Measurements from ENCODE around the gene APC2. TPM values are rescaled to one million over a fixed set of nuclear protein-coding genes. Genes with fewer than 3 reads are reported as not detected.

The APC2 gene
- total RNA-seq, 1 experiment from 2014 or later: 1.4 TPM

DNA sequence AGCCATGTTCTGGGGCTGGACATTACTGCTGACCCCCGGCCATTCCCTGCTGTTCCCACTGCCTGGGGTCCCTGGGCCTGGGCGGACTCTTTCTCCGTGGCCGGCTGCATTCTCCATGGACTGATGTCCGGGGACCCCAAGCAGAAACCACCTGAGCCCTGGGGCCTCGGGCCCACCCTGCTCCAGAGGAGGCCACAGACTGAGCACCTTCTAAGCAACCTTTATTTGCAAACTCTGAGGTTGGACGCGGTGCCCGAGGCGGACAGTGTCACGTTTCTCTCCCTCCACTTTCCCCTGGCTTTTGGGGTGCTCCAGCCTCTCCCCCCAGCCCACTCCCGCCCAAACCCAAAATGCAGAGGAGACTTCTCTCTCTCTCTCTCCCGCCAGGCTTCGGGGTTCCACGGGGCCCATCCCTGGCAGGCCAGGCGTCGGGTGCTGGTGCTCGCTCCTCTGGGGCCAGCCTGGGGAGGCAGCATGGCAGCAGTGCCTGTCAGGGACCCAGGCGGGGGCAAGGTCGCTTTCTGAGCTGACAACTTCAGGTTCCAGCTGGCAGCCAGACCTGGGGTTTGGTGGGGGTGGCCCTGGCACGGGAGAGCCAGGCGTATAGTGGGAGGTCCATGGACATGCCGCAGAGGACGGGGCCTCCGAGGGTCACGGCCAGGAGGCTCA is 31.4 kb downstream of the APC2 start:
- ChIA-PET CTCF (no interaction called here), POLR2A (ENCODE audit: unreplicated experiment) (no interaction called here)
- intact Hi-C loops (cut with micrococcal nuclease): no loop called here
- Histone ChIP-seq H3K27ac (ENCODE audit: low read length) (no peak overlapping the region), H3K4me3 (ENCODE audit: low read length) (no peak overlapping the region), H3K4me2 (ENCODE audit: low read length) (no peak overlapping the region), H3K4me1 (ENCODE audit: insufficient read depth, low read length) (no peaks in the 10 kb centered on the region), H2AFZ (ENCODE audit: low read length) (no peak overlapping the region), H3K79me2 (ENCODE audit: low read length) (peaks cover 22% of the 10 kb centered on the region), H3K36me3 (ENCODE audit: low read depth, low read length) (no peaks in the 10 kb centered on the region), H3K9me3 (ENCODE audit: low read length) (no peaks in the 10 kb centered on the region), H3K27me3 (ENCODE audit: low read length) (no peaks in the 10 kb centered on the region), H3K9ac (ENCODE audit: low read length) (no peak overlapping the region), H3K9me2 (replicated peaks; ENCODE audit: low read length) (no peaks in the 10 kb centered on the region), H3F3A (ENCODE audit: low read length, unreplicated experiment) (no peaks in the 10 kb centered on the region), H4K20me1 (ENCODE audit: low read length) (no peaks in the 10 kb centered on the region)
- no TSS peak for BruUV-seq (replicated peaks)
- DNase-seq (no peak), ATAC-seq (no peak)
- TF ChIP-seq, protein P1, sequence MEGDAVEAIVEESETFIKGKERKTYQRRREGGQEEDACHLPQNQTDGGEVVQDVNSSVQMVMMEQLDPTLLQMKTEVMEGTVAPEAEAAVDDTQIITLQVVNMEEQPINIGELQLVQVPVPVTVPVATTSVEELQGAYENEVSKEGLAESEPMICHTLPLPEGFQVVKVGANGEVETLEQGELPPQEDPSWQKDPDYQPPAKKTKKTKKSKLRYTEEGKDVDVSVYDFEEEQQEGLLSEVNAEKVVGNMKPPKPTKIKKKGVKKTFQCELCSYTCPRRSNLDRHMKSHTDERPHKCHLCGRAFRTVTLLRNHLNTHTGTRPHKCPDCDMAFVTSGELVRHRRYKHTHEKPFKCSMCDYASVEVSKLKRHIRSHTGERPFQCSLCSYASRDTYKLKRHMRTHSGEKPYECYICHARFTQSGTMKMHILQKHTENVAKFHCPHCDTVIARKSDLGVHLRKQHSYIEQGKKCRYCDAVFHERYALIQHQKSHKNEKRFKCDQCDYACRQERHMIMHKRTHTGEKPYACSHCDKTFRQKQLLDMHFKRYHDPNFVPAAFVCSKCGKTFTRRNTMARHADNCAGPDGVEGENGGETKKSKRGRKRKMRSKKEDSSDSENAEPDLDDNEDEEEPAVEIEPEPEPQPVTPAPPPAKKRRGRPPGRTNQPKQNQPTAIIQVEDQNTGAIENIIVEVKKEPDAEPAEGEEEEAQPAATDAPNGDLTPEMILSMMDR (conservative IDR thresholded peaks at IDR 0.05; ENCODE audit: low read depth, low read length): no peak
- TF ChIP-seq EZH2phosphoT487 (IDR thresholded peaks at IDR 0.05; ENCODE audit: borderline replicate concordance, low read length): no peak
- TF ChIP-seq EZH2 (IDR thresholded peaks at IDR 0.05; ENCODE audit: low read length, unreplicated experiment): no peak

DNA sequence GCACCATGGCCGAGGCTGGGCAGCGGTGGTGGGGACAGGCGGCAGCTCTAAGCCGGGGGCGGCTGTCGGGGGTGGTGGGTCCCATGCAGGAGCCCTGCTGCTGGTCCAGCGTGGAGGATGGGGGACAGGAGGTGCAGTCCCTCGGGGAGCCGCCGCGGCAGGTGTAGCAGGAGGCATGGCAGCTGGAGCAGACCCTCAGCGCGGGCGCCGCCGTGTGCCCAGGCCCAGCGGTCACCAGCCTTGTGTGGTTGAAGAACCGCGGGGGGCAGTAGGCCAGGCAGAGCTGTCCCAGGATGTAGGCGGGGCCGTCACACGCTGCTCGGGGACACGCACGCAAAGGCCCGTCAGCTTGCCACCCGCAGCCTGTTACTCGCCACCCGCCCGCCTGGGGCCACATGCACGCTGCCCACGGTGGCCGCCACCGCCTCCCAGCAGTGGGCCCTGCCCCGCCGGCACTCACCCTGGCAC is 32.0 kb downstream of the APC2 start:
- no TSS peak for BruUV-seq (replicated peaks)
- no peaks in the 10 kb centered on the region for H3K27me3 ChIP-seq (ENCODE audit: low read length)
- H3K4me3 ChIP-seq (ENCODE audit: low read length): no peak overlapping the region
- ATAC-seq (no peak), DNase-seq (no peak)
- H3K4me2 ChIP-seq (ENCODE audit: low read length): no peak overlapping the region
- no peak overlapping the region for H2AFZ ChIP-seq (ENCODE audit: low read length)
- H4K20me1 ChIP-seq (ENCODE audit: low read length): no peaks in the 10 kb centered on the region
- H3K9me3 ChIP-seq (ENCODE audit: low read length): no peaks in the 10 kb centered on the region
- ChIA-PET CTCF (no interaction called here), POLR2A (ENCODE audit: unreplicated experiment) (no interaction called here)
- H3K36me3 ChIP-seq (ENCODE audit: low read depth, low read length): no peaks in the 10 kb centered on the region
- H3F3A ChIP-seq (ENCODE audit: low read length, unreplicated experiment): no peaks in the 10 kb centered on the region
- intact Hi-C loops (cut with micrococcal nuclease): no loop called here
- no peak for TF ChIP-seq EZH2 (IDR thresholded peaks at IDR 0.05; ENCODE audit: low read length, unreplicated experiment)
- no peak for TF ChIP-seq EZH2phosphoT487 (IDR thresholded peaks at IDR 0.05; ENCODE audit: borderline replicate concordance, low read length)
- TF ChIP-seq, protein P1 (conservative IDR thresholded peaks at IDR 0.05; ENCODE audit: low read depth, low read length): no peak
- no peak overlapping the region for H3K9ac ChIP-seq (ENCODE audit: low read length)
- no peaks in the 10 kb centered on the region for H3K4me1 ChIP-seq (ENCODE audit: insufficient read depth, low read length)
- peaks cover 18% of the 10 kb centered on the region for H3K79me2 ChIP-seq (ENCODE audit: low read length)
- H3K27ac ChIP-seq (ENCODE audit: low read length): no peak overlapping the region
- no peaks in the 10 kb centered on the region for H3K9me2 ChIP-seq (replicated peaks; ENCODE audit: low read length)

DNA sequence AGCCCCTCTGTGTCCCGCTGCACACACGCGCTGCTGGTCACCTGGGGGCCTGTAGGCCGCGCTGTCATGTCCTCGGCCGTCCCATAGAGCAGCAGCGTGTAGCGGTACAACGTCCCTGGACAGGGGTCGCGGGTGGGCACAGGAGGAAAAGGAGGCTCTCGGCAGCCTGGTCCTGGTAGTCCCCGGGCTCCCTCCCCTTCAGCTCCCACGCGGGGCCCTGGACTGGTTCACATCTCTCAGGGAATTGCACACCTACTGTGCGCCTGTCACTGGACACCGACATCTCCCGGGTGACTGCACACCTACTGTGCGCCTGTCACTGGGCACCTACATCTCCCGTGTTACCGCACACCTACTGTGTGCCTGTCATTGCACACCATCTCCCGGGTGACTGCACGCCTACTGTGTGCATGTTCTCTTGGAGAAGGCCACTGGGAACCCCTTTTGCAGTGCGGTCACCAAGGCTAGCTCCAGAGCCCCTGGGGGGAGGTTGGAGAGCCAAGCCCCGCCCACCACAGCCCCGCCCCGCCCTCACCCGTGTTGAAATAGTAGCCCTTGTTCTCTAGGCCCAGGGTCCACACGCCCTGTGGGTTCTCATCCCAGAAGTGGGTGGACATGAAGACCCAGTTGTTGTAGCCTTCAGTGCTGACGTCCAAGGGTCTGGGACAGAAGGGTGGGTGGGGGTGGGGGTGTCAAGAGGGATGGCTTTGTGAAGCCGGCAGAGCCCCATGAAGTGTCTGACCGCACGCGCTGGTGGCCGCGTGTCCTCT is 32.6 kb downstream of the APC2 start:
- TF ChIP-seq EZH2phosphoT487 (IDR thresholded peaks at IDR 0.05; ENCODE audit: borderline replicate concordance, low read length): no peak
- no peak for TF ChIP-seq EZH2 (IDR thresholded peaks at IDR 0.05; ENCODE audit: low read length, unreplicated experiment)
- TF ChIP-seq, protein P1 (conservative IDR thresholded peaks at IDR 0.05; ENCODE audit: low read depth, low read length): no peak
- no peak overlapping the region for H3K27ac ChIP-seq (ENCODE audit: low read length)
- no peaks in the 10 kb centered on the region for H3K4me1 ChIP-seq (ENCODE audit: insufficient read depth, low read length)
- CTCF ChIA-PET: no interaction called here
- H3F3A ChIP-seq (ENCODE audit: low read length, unreplicated experiment): no peaks in the 10 kb centered on the region
- BruUV-seq (replicated peaks): no TSS peak
- no peaks in the 10 kb centered on the region for H3K9me3 ChIP-seq (ENCODE audit: low read length)
- POLR2A ChIA-PET (ENCODE audit: unreplicated experiment): no interaction called here
- H3K9me2 ChIP-seq (replicated peaks; ENCODE audit: low read length): no peaks in the 10 kb centered on the region
- H3K79me2 ChIP-seq (ENCODE audit: low read length): peaks cover 13% of the 10 kb centered on the region
- no peaks in the 10 kb centered on the region for H4K20me1 ChIP-seq (ENCODE audit: low read length)
- no peaks in the 10 kb centered on the region for H3K36me3 ChIP-seq (ENCODE audit: low read depth, low read length)
- no peak overlapping the region for H3K4me3 ChIP-seq (ENCODE audit: low read length)
- H3K4me2 ChIP-seq (ENCODE audit: low read length): no peak overlapping the region
- no peak overlapping the region for H2AFZ ChIP-seq (ENCODE audit: low read length)
- no peak overlapping the region for H3K9ac ChIP-seq (ENCODE audit: low read length)
- ATAC-seq: no peak
- DNase-seq: no peak
- H3K27me3 ChIP-seq (ENCODE audit: low read length): no peaks in the 10 kb centered on the region
- intact Hi-C loops (cut with micrococcal nuclease): no loop called here

All from PC-3 (cell line).